NCI-H226 (cell line): ENCODE measurements around the gene DPYSL4.
"Not testable (repeated sequence)": the region's sequence is repeated elsewhere in the genome, so short reads cannot be mapped to it uniquely, and the experiment has no call there.

Experiments
- DNase-seq: peaks from one replicate; pipeline ENCODE4 v3.0.0-alpha.2; 2015

DPYSL4 gene

GRCh38 chr10:132150777-132151176, 36.0 kb upstream of the DPYSL4 start:
- DNase-seq, result no peak

GRCh38 chr10:132151286-132151950, 35.3 kb upstream of the DPYSL4 start:
- no peak for DNase-seq

- no peak for DNase-seq
These were observed 34.7 kb upstream of the DPYSL4 start for GRCh38 chr10:132151951-132152505.

- no peak for DNase-seq
These were observed 33.7 kb upstream of the DPYSL4 start for GRCh38 chr10:132152896-132153580.

- no peak for DNase-seq
These were observed 33.0 kb upstream of the DPYSL4 start for GRCh38 chr10:132153616-132154217.

GRCh38 chr10:132154440-132154839, 32.3 kb upstream of the DPYSL4 start:
- no peak for DNase-seq

GRCh38 chr10:132154931-132155330, 31.8 kb upstream of the DPYSL4 start:
- no peak for DNase-seq

- no peak for DNase-seq
These were observed 30.9 kb upstream of the DPYSL4 start for GRCh38 chr10:132155723-132156381.

GRCh38 chr10:132156382-132156781, 30.4 kb upstream of the DPYSL4 start:
- no peak for DNase-seq

- no peak for DNase-seq
These were observed 29.6 kb upstream of the DPYSL4 start for GRCh38 chr10:132157101-132157500.

GRCh38 chr10:132158122-132158741, 28.5 kb upstream of the DPYSL4 start:
- DNase-seq, result no peak

- no peak for DNase-seq
These were observed 27.9 kb upstream of the DPYSL4 start for GRCh38 chr10:132158823-132159222.

GRCh38 chr10:132159302-132160230, 27.2 kb upstream of the DPYSL4 start:
- not testable (repeated sequence) for DNase-seq

- not testable (repeated sequence) for DNase-seq
These were observed 26.5 kb upstream of the DPYSL4 start for GRCh38 chr10:132160231-132160630.

- DNase-seq, result not testable (repeated sequence)
These were observed 25.7 kb upstream of the DPYSL4 start for GRCh38 chr10:132160834-132161622.

GRCh38 chr10:132162021-132162531, 24.7 kb upstream of the DPYSL4 start:
- no peak for DNase-seq

- DNase-seq, result no peak
These were observed 24.0 kb upstream of the DPYSL4 start for GRCh38 chr10:132162590-132163277.

- DNase-seq, result no peak
These were observed 23.4 kb upstream of the DPYSL4 start for GRCh38 chr10:132163278-132163765.

GRCh38 chr10:132163826-132164515, 22.8 kb upstream of the DPYSL4 start:
- DNase-seq, result no peak
